Right lobe of liver (tissue), 6 donors: ENCODE results near the gene NXPH1. TPM values are rescaled to one million over a fixed set of nuclear protein-coding genes. Genes with fewer than 3 reads are reported as not detected.

Experiments used
- ATAC-seq, 4 donors: fragments of 200-7000 bp; cut with Tn5 transposase; one replicate each; pipeline ENCODE4 v1.9.1; 2020; ENCODE audit warnings: mild to moderate bottlenecking in 4 of 4, moderate library complexity in 4 of 4
- DNase-seq, 3 donors: peaks; one replicate each; pipeline ENCODE4 v3.0.0-alpha.2; 2020
- H3K27ac ChIP-seq, 3 donors: fragments of 200-600 bp; one replicate each; pipeline ENCODE4 v1.8.0; 2022
- H3K27me3 ChIP-seq, 2 donors: fragments of 200-600 bp; one replicate each; pipeline ENCODE4 v1.8.0; 2022
- H3K36me3 ChIP-seq, 4 donors: fragments of 200-600 bp; sonication (generic) in 1 of 4; one replicate each; pipeline versions ENCODE4 v1.5.1 to v1.8.0; 2017 to 2022; ENCODE audit warnings: control low read depth in 1 of 4
- H3K4me1 ChIP-seq, 4 donors: fragments of 200-600 bp; sonication (generic) in 1 of 4; one replicate each; pipeline versions ENCODE4 v1.5.1 to v1.8.0; 2017 to 2022; ENCODE audit warnings: control low read depth in 1 of 4
- H3K4me3 ChIP-seq, 3 donors: fragments of 200-600 bp; one replicate each; pipeline ENCODE4 v1.8.0; 2022
- H3K9me3 ChIP-seq, 4 donors: fragments of 200-600 bp; sonication (generic) in 1 of 4; one replicate each; pipeline versions ENCODE4 v1.5.1 to v1.8.0; 2017 to 2022; ENCODE audit warnings: control low read depth in 1 of 4
- CTCF ChIP-seq, 4 donors: fragments of 200-600 bp in 3 of 4; fragments of 450-650 bp in 1 of 4; IDR thresholded peaks; one replicate each; pipeline versions ENCODE4 v1.5.1 to v1.8.0; 2016 to 2022; ENCODE audit warnings: antibody characterized with exemption in 4 of 4, mild to moderate bottlenecking in 2 of 4
- POLR2A ChIP-seq: fragments of 450-650 bp; IDR thresholded peaks from one replicate; pipeline ENCODE4 v1.6.1; 2017; ENCODE audit warnings: antibody characterized with exemption, mild to moderate bottlenecking
- WGBS: methylation state at CpG from one replicate; pipeline ENCODE4 v1.1.6; 2018; ENCODE audit warnings: low coverage, low lambda C conversion rate; ENCODE audit not compliant: insufficient coverage; ENCODE audit errors: missing lambda C conversion rate; 5-methylcytosine and 5-hydroxymethylcytosine counted together
- intact Hi-C, 2 donors: fragments of 100-400 bp; cut with DNase I; formaldehyde crosslinking; loops; one replicate each; pipeline versions ENCODE4 v1.11.2 to v1.14.1; 2022
- total RNA-seq, 6 experiments: library from RNA; depleted of rRNA in 2 of 6; stranded (reverse); fragments of >200 nt in 2 of 6; fragmentation: NEBNext Ultra II Directional in 3 of 6; extraction: Animal tissue kit (Norgen Biotek cat#: 25700) in 3 of 6; gene quantifications; one replicate each; pipeline versions ENCODE4 v1.1.0 to v1.2.4, GENCODE V29; 2016 to 2023
- donor health status: DM: no; HTN: yes; CAD: no.
- donor health status: DM: no; HTN: no; CAD: no.
- donor health status: DM: no; HTN: no; CAD: no.
- donor health status: DM: no; HTN: yes; CAD: no.
- donor health status: DM: no; HTN: yes; CAD: no.

Gene NXPH1
- total RNA-seq, 6 experiments from 2014 or later: not detected

- Histone ChIP-seq H3K4me3 (no peak overlapping the region), H3K9me3 (no peaks in the 10 kb centered on the region), H3K36me3 (no peaks in the 10 kb centered on the region), H3K27ac (no peak overlapping the region), H3K4me1 (no peaks in the 10 kb centered on the region), H3K27me3 (no peaks in the 10 kb centered on the region)
- intact Hi-C loops: no loop called here
- no peak for TF ChIP-seq POLR2A
- no peak for TF ChIP-seq CTCF (IDR thresholded peaks at IDR 0.05)
- ATAC-seq (no peak), DNase-seq (no peak)
- 61% methylated on average over 2 of the region's 2 CpGs for WGBS
Observed at GRCh38 chr7:8516976-8517375, 83.6 kb downstream of the NXPH1 start.

GRCh38 chr7:8528311-8528710, 94.9 kb downstream of the NXPH1 start:
- H3K9me3 ChIP-seq: no peaks in the 10 kb centered on the region
- WGBS: 48% methylated on average over 2 of the region's 2 CpGs

DNA sequence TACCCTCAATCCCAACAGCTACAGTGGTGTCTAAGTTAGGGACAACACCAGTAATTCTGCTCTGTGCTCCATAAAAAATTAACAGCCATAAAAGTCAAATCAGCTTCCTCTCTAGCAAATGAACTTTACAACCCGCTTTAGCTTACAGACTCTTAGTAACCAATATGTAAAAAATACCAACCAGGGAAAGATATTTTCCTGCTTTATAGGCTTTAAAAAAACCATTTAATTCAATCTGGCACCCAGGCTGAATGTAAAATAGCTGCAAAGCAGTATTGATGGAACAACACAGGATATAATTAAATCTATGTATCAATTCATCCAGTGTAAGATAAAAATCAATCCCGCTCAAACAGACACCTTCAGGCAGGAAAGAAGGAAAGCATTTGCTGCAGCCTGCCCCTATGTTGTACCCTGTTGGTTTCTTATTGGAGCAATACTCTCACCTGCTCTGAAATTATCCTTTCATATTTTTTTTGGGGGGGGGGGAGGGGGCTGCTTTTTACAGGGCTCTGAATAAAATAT, 98.6 kb downstream of the NXPH1 start:
- Histone ChIP-seq H3K9me3 (no peaks in the 10 kb centered on the region), H3K27me3 (no peaks in the 10 kb centered on the region), H3K27ac (no peak overlapping the region), H3K4me1 (no peaks in the 10 kb centered on the region), H3K36me3 (no peaks in the 10 kb centered on the region), H3K4me3 (no peak overlapping the region)
- TF ChIP-seq CTCF (IDR thresholded peaks at IDR 0.05): no peak
- no peak for TF ChIP-seq POLR2A
- WGBS: 87% methylated on average over 2 of the region's 2 CpGs
- DNase-seq (no peak), ATAC-seq (no peak)
- intact Hi-C loops: no loop called here

More at GRCh38 chr7:8528311-8528710, 94.9 kb downstream of the NXPH1 start:
- intact Hi-C loops: no loop called here
- H3K4me1 ChIP-seq: no peaks in the 10 kb centered on the region
- H3K4me3 ChIP-seq: no peak overlapping the region
- ATAC-seq (no peak), DNase-seq (no peak)
- no peaks in the 10 kb centered on the region for H3K36me3 ChIP-seq
- no peak overlapping the region for H3K27ac ChIP-seq
- H3K27me3 ChIP-seq: no peaks in the 10 kb centered on the region
- no peak for TF ChIP-seq POLR2A
- TF ChIP-seq CTCF (IDR thresholded peaks at IDR 0.05): no peak

DNA sequence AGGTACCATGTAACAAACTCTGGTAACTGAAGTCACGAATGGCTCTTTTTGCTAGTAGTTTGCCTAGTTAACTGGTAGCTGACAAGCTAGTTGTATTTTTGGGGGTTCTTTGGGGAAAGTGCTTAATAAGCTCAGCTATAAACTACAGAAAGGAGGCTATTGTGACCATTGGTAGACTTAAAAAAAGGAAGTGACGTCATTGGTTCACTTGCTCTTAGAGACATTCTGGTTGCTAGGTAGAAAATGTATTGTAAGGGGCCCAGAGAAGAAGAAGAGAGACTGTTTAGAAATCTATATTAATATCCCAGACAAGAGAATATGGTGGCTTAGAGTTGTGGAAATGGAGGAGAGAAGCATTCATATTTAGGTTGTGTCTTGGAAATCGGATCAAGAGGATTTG, 103.0 kb downstream of the NXPH1 start:
- no peak overlapping the region for H3K27ac ChIP-seq
- DNase-seq (no peak), ATAC-seq (no peak)
- H3K36me3 ChIP-seq: no peaks in the 10 kb centered on the region
- no peaks in the 10 kb centered on the region for H3K9me3 ChIP-seq
- H3K27me3 ChIP-seq: no peaks in the 10 kb centered on the region
- TF ChIP-seq CTCF (IDR thresholded peaks at IDR 0.05): no peak
- no peak for TF ChIP-seq POLR2A
- intact Hi-C loops: no loop called here
- 41% methylated on average over 3 of the region's 3 CpGs for WGBS
- H3K4me1 ChIP-seq: no peaks in the 10 kb centered on the region
- H3K4me3 ChIP-seq: no peak overlapping the region

DNA sequence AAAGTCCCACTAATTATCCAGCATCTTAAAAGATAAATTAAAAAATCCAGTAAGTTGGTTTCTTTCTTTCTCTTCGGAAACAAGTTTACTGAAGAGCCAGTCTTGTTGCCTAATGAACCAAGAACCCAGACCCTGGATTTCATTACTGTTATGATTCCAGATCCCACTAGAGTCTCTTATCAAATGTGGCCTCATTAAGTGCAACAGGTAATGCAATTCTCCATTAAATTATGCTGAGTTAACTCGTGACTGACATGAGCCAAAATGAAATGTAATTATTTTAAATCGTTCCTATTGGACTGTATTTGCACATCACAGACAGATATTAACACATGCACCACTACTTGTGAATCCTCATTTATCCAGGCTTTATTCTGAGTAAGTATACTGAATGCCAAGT, 115.6 kb downstream of the NXPH1 start:
- no peaks in the 10 kb centered on the region for H3K4me1 ChIP-seq
- no peaks in the 10 kb centered on the region for H3K27me3 ChIP-seq
- intact Hi-C loops: no loop called here
- H3K36me3 ChIP-seq: no peaks in the 10 kb centered on the region
- H3K4me3 ChIP-seq: no peak overlapping the region
- WGBS: 30% methylated on average over 3 of the region's 3 CpGs
- TF ChIP-seq CTCF (IDR thresholded peaks at IDR 0.05): no peak
- no peak for TF ChIP-seq POLR2A
- no peak for DNase-seq
- no peaks in the 10 kb centered on the region for H3K9me3 ChIP-seq
- ATAC-seq: no peak
- no peak overlapping the region for H3K27ac ChIP-seq
